Stimulated activated naive CD4-positive, alpha-beta T cell treated with Interleukin-2 at 50 U/mL for 16 hours (primary cell): ENCODE measurements around the gene PPP2R5D.

ENCODE experiments used
- DNase-seq: peaks from one replicate; lab custom pipeline; 2025; lab: John Stamatoyannopoulos, UW

The PPP2R5D gene

GRCh38 chr6:42963855-42964605 lies 20.3 kb upstream of the PPP2R5D start:
- DNase-seq, result no peak

DNA sequence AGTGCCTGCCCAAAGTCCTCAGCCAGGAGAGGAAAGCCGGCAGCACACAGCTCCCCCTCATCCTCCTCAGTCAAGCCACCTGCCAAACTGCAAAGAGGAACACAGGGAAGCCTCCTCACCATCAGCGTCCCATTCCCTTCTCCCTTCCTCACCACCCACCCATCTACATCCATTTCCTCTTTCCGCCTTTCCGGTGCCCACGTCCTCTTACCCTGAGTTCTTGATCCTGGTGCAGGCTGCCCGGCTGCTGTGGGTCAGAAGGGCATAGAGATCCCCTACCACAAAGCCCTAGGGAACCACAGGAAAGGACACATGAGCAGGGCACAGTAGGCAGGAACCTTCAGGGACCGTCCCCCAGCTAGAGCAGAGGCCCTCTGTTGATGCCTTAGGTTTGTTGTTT lies 17.8 kb upstream of the PPP2R5D start:
- DNase-seq, result no peak

DNA sequence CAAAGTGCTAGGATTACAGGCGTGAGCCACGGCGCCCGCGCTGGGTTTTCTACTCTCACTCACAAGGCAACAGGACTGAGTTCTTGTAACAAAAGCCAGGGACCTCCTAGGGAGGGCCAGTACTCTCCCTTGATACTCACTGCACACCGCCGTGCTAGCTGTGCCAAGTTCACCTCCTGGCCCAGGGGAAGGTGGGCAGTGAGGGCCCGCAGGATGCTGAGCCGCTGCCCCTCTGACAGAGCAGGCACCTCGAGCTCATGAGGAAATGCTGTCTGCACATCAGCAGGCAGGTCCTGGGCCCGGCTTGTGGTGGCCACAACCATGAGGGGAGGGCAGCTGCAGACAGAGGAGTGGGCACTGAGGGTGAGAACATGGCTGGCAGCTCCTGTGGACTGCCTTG lies 17.1 kb upstream of the PPP2R5D start:
- no peak for DNase-seq

DNA sequence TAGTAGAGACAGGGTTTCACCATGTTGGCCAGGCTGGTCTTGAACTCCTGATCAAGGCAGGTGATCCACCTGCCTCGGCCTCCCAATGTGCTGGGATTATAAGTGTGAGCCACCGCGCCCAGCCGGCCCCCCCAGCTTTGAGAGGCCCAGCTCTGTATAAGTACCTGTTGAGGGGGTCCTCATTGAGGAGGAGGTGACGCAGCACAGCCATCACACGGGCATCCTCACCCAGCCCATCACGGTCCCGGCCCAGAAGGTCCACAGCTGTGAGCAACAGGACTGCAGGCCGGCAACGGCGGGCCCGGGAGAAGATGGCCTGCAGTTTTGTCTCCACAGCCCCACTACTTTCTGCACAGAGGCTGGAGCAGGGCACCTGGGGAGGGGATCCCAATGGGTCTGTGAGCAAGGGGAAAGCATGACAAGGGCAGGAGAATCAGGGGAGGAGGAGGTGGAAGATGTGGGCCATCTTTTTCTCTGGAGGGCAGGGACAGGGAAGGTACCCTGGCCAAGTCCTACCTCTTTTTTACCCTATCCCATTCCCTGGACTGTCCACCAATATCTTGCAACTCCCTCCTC lies 16.2 kb upstream of the PPP2R5D start:
- no peak for DNase-seq

DNA sequence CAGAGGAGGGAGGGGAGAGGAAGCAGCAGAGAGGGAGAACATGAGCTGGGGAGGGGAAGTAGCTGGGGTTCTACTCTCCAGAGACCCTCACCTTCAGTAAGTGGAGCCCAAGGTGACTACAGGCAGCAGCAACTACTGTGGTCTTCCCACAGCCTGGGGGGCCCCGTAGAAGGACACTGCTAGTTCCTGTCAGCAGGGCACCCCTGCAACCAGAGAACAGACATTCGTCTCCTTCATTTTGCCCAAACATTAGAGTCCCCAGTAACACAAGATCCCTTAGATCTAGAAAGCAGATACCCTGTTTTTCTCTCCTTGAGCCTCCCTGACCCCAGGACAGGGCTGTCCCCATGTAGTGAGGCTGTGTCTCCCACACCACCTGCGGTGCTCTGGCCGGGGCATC lies 15.6 kb upstream of the PPP2R5D start:
- DNase-seq, result no peak

- no peak for DNase-seq
Observed at GRCh38 chr6:42969431-42969830, 14.9 kb upstream of the PPP2R5D start.

GRCh38 chr6:42969934-42970333 lies 14.4 kb upstream of the PPP2R5D start:
- no peak for DNase-seq

GRCh38 chr6:42970871-42971612 lies 13.3 kb upstream of the PPP2R5D start:
- DNase-seq, result no peak

DNA sequence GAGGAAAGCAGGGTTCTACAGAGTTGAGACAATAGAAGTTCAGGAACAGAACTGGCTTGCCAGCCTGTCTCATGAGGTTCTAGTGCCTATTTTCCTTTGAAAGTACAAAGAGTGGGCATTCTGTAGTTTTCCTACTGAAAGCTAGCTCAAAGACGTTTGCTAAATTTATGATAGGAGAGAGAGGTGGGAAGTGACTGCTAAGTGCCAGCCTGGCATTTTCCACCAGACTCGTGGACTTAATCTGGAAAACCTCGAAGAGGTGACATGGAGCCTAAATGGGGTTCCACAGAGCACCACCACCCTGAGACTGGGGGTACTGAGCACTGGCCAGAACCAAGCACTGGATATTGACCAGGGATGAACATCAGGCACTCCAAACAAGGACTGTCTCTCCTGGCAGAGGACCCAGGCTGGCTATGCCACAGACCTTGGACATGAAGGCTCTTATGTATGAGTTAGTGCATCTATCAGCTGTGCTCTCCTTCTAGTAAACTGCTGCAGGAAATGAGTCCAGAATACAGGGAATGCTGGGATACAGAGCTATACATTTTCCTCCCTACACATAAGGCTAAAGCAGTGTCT lies 12.5 kb upstream of the PPP2R5D start:
- no peak for DNase-seq

DNA sequence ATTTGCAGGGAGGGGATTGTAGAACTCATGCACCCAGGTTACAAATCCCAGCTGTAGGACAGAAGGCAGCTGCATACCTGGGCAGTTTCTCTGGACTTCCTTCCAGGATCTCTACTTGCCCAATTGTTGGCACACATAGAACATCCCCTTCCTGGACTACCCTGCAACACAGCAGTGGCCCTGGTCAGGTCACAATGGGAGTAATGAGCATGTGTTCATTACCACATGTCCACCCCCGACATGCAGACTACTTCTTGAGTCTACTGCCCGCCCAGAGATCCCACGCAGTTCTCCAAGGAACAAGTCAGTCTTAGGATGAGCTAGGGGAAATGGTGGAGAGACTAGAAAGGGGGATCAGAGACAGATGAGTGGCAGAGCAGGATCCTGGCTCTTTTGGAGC lies 10.4 kb upstream of the PPP2R5D start:
- DNase-seq, result no peak

- no peak for DNase-seq
Observed at GRCh38 chr6:42974919-42975505, 9.4 kb upstream of the PPP2R5D start.

- no peak for DNase-seq
Observed at GRCh38 chr6:42978487-42978838, 5.9 kb upstream of the PPP2R5D start.

- DNase-seq, result peak; percentile 91
Observed at GRCh38 chr6:42978839-42979522, 5.4 kb upstream of the PPP2R5D start, which contains the start of gene PEX6. PEX6 (minus strand) TSS chr6:42979181; CDS start chr6:42979150, 31 bp downstream.

- no peak for DNase-seq
Observed at GRCh38 chr6:42979523-42980177, 4.7 kb upstream of the PPP2R5D start.

- DNase-seq, result no peak
Observed at GRCh38 chr6:42981836-42982235, 2.5 kb upstream of the PPP2R5D start.

- DNase-seq, result no peak
Observed at GRCh38 chr6:42984924-42985475, 630 bp downstream of the PPP2R5D start.

DNA sequence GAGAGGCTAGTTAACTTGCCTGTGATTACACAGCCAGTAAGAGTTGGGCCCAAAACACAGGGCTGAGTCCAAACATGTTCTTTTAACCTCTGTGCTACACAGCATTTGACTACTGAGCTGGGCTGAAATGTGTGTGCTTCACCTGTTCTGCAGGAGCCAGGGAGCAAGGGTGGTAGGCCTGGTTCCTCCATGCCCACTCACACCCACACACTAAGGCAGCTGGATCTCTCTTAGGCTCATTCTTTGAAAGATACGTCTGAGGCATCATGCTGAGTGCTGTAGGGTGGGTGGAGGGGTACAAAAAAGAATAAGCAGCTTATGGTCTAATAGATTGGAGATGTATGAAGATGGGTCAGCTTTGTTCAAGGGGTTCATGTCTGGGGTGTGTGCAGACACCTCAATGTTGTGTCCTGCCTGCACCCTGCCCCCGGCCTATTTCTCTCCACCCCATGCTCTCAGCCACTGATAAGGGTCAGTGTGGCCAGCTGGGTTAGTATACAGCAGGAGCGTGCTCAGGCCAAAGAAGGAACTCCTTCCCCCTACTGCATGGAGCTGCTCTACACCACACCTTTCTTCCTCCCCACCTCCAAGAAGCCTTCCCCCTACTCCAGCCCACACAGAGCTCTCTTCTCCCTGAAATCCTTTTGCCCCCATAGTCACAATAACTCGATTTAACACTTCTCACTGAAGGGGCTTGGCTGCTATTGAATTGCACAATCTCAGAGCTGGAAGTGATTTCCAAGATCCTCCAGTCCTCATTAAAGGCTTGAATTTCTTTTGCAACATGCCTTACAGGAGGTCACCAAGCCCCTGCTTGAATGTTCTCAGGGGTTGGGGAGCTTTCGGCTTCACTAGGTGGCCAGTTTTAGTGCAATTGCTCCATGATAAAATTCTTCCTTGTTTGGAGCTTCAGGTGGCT lies 3.4 kb downstream of the PPP2R5D start:
- no peak for DNase-seq

DNA sequence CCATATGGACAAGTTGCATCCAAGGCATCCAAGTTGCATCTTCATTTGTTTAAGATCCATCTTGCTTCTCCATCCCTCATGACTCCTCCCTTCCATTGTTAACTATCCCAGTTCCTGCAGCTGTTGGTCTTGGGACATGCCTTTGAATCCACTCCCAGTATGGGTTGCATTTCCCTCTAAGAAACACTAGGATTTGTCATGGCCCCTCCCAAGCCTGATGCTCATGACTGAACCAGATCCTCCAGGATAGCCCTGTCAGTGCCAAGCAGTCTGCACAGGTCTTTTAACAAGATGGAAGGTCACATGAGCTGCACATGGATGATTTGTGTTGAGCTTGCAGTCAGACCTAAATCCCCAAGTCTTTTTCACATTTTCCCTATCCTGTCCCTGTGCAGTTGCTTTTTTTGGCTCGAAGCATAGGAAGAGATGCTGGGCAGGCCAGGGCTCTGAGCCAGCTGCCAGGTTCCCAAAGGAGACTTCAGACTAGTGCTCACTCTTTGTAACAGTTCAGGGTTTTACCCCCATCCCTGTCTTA lies 4.2 kb downstream of the PPP2R5D start:
- no peak for DNase-seq

DNA sequence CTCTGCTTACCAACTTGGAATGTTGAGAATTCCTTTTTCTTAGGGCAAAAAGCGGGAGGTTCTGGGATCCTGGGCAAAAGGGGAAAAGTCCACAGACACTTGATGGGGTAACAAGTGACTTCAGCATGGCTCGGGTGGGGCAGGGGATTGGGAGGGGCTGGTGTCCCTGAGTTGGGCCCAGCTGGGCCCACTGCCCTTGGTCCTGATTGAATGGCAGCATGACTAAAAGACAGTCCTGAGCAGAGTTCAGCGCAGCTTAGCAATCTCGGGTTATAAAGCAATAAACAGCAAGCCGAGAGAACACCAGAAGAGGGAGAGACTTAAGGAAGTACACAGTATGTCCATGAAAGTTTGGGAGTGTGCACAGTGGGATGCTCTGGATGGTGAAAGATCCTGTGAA lies 5.6 kb downstream of the PPP2R5D start:
- no peak for DNase-seq

GRCh38 chr6:42993445-42993844 lies 9.1 kb downstream of the PPP2R5D start:
- DNase-seq, result no peak
